K562 (cell line): ENCODE results near the gene ZNF318. TPM values are rescaled to one million over a fixed set of nuclear protein-coding genes. Genes with fewer than 3 reads are reported as not detected.

Source experiments
- ATAC-seq: fragments of 200-7000 bp; cut with Tn5 transposase; 3 replicates; pipeline ENCODE4 v1.9.1; 2020; ENCODE audit warnings: moderate library complexity
- BruUV-seq: library from RNA; stranded (reverse); fragments of 400-500 nt; replicated peaks from 2 replicates; lab custom pipeline; 2021; lab: Mats Ljungman, UMichigan
- CTCF ChIA-PET: fragments of 300-600 bp; formaldehyde crosslinking; extraction: SDS; loops from one replicate; lab custom pipeline; 2021; ENCODE audit warnings: low intra/inter-chr PET ratio; lab: Yijun Ruan, JAX
- POLR2A ChIA-PET: fragments of 300-600, 350-650 bp; sonication (Branson Sonifier 250); formaldehyde crosslinking; extraction: SDS; loops from one replicate; lab custom pipeline; 2021; ENCODE audit warnings: antibody characterized with exemption, inconsistent platforms; lab: Yijun Ruan, JAX
- DNase-seq, 4 experiments: peaks; one replicate each; pipeline versions ENCODE4 v3.0.0 to v3.0.0-alpha.2; 2011 to 2018; ENCODE audit warnings: low spot score in 3 of 4, mixed read lengths in 3 of 4; ENCODE audit errors: extremely low read depth in 1 of 4
- FAIRE-seq: peaks from 2 replicates; lab custom pipeline; 2011; peaks lifted over from hg19 to GRCh38; lab: Jason Lieb, UNC
- H2AFZ ChIP-seq: 2 replicates; pipeline ENCODE4 v1.6.0; 2011; ENCODE audit warnings: low read depth, low read length, control low read depth, inconsistent platforms
- H3K27ac ChIP-seq: fragments of 200-600 bp; 3 replicates; pipeline ENCODE4 v1.8.0; 2011; ENCODE audit warnings: low read depth, mild to moderate bottlenecking, control low read depth, inconsistent platforms, low read length, moderate library complexity, mixed read lengths; ENCODE audit errors: extremely low read depth
- H3K27me3 ChIP-seq, 2 experiments: fragments of 300-600 bp in 1 of 2; 2 replicates in 1 of 2; 3 replicates in 1 of 2; pipeline versions ENCODE4 v1.6.0 to v1.8.0; 2011; ENCODE audit warnings: inconsistent platforms in 2 of 2, low read length in 2 of 2, mild to moderate bottlenecking in 1 of 2, mixed read lengths in 1 of 2, moderate library complexity in 1 of 2; ENCODE audit not compliant: control insufficient read depth in 2 of 2, insufficient read depth in 2 of 2
- H3K36me3 ChIP-seq: fragments of 300-600 bp; 3 replicates; pipeline ENCODE4 v1.8.0; 2011; ENCODE audit warnings: mild to moderate bottlenecking, low read length, inconsistent platforms; ENCODE audit not compliant: control insufficient read depth, insufficient read depth
- H3K4me1 ChIP-seq, 2 experiments: fragments of 200-600 bp in 1 of 2; replicated peaks in 1 of 2; 2 replicates in 1 of 2; 3 replicates in 1 of 2; pipeline versions ENCODE4 v1.5.1 to v1.8.0; 2011; ENCODE audit warnings: inconsistent platforms in 2 of 2, low read length in 2 of 2, mild to moderate bottlenecking in 1 of 2, mixed read lengths in 1 of 2, moderate library complexity in 1 of 2; ENCODE audit not compliant: control insufficient read depth in 2 of 2, insufficient read depth in 2 of 2
- H3K4me2 ChIP-seq: 2 replicates; pipeline ENCODE4 v1.6.1; 2011; ENCODE audit warnings: low read length, control low read depth, inconsistent platforms, mixed read lengths; ENCODE audit not compliant: insufficient read depth
- H3K4me3 ChIP-seq: fragments of 200-600 bp; sonication (generic), shearing (Covaris generic); 2 replicates; pipeline ENCODE4 v1.5.1; 2016; ENCODE audit warnings: control low read depth, inconsistent platforms
- H3K79me2 ChIP-seq: fragments of 200-600 bp; 3 replicates; pipeline ENCODE4 v1.8.0; 2011; ENCODE audit warnings: low read length, inconsistent platforms; ENCODE audit not compliant: control insufficient read depth, insufficient read depth
- H3K9ac ChIP-seq, 2 experiments: 2 replicates each; pipeline versions ENCODE4 v1.6.0 to v1.6.1; 2011; ENCODE audit warnings: low read depth in 2 of 2, low read length in 2 of 2, control low read depth in 1 of 2, inconsistent platforms in 1 of 2, mild to moderate bottlenecking in 1 of 2, mixed read lengths in 1 of 2; ENCODE audit not compliant: insufficient read depth in 1 of 2
- H3K9me1 ChIP-seq: one replicate; pipeline ENCODE4 v1.6.0; 2011; ENCODE audit warnings: inconsistent platforms, mild to moderate bottlenecking, low read length, moderate library complexity; ENCODE audit not compliant: control insufficient read depth, insufficient read depth
- H3K9me3 ChIP-seq: replicated peaks from 2 replicates; pipeline ENCODE4 v1.5.1; 2011; ENCODE audit warnings: low read depth, low read length, inconsistent platforms; ENCODE audit not compliant: control insufficient read depth, insufficient read depth
- H4K20me1 ChIP-seq: replicated peaks from 2 replicates; pipeline ENCODE4 v1.6.1; 2011; ENCODE audit warnings: low read length, inconsistent platforms, mixed read lengths; ENCODE audit not compliant: control insufficient read depth, insufficient read depth
- CBX1 ChIP-seq: sonication (generic); IDR thresholded peaks from 2 replicates; pipeline ENCODE4 v1.6.1; 2016; ENCODE audit warnings: antibody characterized with exemption, low read depth, mild to moderate bottlenecking
- CEBPG ChIP-seq, 3 experiments: fragments of 200-800 bp in 1 of 3; sonication (Bioruptor generic) in 1 of 3; sonication (generic) in 1 of 3; formaldehyde crosslinking in 1 of 3; IDR thresholded peaks in 2 of 3; conservative IDR thresholded peaks in 1 of 3; 2 replicates each; pipeline versions ENCODE4 v1.6.1 to v1.8.0; 2016 to 2022; ENCODE audit warnings: missing compliant biosample characterization in 2 of 3, missing genetic modification characterization in 2 of 3, mild to moderate bottlenecking in 1 of 3, missing genetic modification reagents in 1 of 3
- FUS ChIP-seq: fragments of 200-400 bp; formaldehyde crosslinking; optimal IDR thresholded peaks from 2 replicates; pipeline ENCODE3; 2017; ENCODE audit warnings: low read depth, low read length
- JUND ChIP-seq, 2 experiments: IDR thresholded peaks; 2 replicates in 1 of 2; 3 replicates in 1 of 2; pipeline ENCODE4 v1.6.1; 2011; ENCODE audit warnings: borderline replicate concordance in 2 of 2, low read depth in 2 of 2, low read length in 2 of 2, improper control_type of control experiment in 1 of 2, missing biosample characterization in 1 of 2, missing genetic modification characterization in 1 of 2, missing genetic modification reagents in 1 of 2
- MCM3 ChIP-seq: fragments of 450-650 bp; IDR thresholded peaks from 2 replicates; pipeline ENCODE4 v1.6.1; 2016
- NFE2 ChIP-seq: IDR thresholded peaks from 2 replicates; pipeline ENCODE4 v1.6.1; 2014; ENCODE audit warnings: antibody characterized with exemption, low read depth
- NR3C1 ChIP-seq: sonication (generic); formaldehyde crosslinking; IDR thresholded peaks from 2 replicates; pipeline ENCODE4 v1.8.1; 2022; ENCODE audit warnings: missing genetic modification reagents
- PURB ChIP-seq: sonication (generic); formaldehyde crosslinking; IDR thresholded peaks from 2 replicates; pipeline ENCODE4 v1.9.0; 2021; ENCODE audit warnings: low read depth, mild to moderate bottlenecking, missing genetic modification reagents
- RAD21 ChIP-seq, 2 experiments: fragments of 250-450 bp in 1 of 2; fragments of 450-650 bp in 1 of 2; sonication (Bioruptor Pico) in 1 of 2; formaldehyde crosslinking in 1 of 2; IDR thresholded peaks in 1 of 2; conservative IDR thresholded peaks in 1 of 2; 2 replicates each; pipeline versions ENCODE4 v1.4.0 to v1.8.0; 2020 to 2022; ENCODE audit warnings: mild to moderate bottlenecking in 2 of 2, moderate library complexity in 1 of 2
- RBFOX2 ChIP-seq: fragments of 200-400 bp; formaldehyde crosslinking; IDR thresholded peaks from 2 replicates; pipeline ENCODE4 v1.6.1; 2017; ENCODE audit warnings: low read depth, mild to moderate bottlenecking, low read length, moderate library complexity
- SLC30A9 ChIP-seq: fragments of 250-450 bp; sonication (Bioruptor Pico); IDR thresholded peaks from 2 replicates; pipeline ENCODE4 v1.8.0; 2022; ENCODE audit warnings: mild to moderate bottlenecking, moderate library complexity
- ZBTB7A ChIP-seq: IDR thresholded peaks from 2 replicates; pipeline ENCODE4 v1.6.1; 2011; ENCODE audit warnings: low read depth, mild to moderate bottlenecking, low read length, moderate library complexity, borderline replicate concordance; ENCODE audit not compliant: control insufficient read depth
- ZNF253 ChIP-seq: fragments of 250-450 bp; sonication (Bioruptor Pico); conservative IDR thresholded peaks from 2 replicates; pipeline ENCODE4 v1.6.1; 2021; ENCODE audit warnings: mild to moderate bottlenecking
- ZNF263 ChIP-seq: sonication (generic); formaldehyde crosslinking; IDR thresholded peaks from 2 replicates; pipeline ENCODE4 v1.8.0; 2022; ENCODE audit warnings: mild to moderate bottlenecking, missing genetic modification reagents, borderline replicate concordance
- ZNF316 ChIP-seq: fragments of 450-650 bp; IDR thresholded peaks from 2 replicates; pipeline ENCODE4 v1.6.1; 2016
- ZNF717 ChIP-seq: fragments of 250-450 bp; sonication (Bioruptor Pico); IDR thresholded peaks from 2 replicates; pipeline ENCODE4 v1.5.0; 2021
- WGBS: fragments of 100-300 bp; shearing (Covaris generic); methylation state at CpG from one replicate; pipeline ENCODE4 v1.1.6; 2016; ENCODE audit warnings: low coverage, mixed read lengths; ENCODE audit not compliant: insufficient coverage; ENCODE audit errors: missing lambda C conversion rate; 5-methylcytosine and 5-hydroxymethylcytosine counted together
- in situ Hi-C: fragments of 300-500 bp; cut with MboI; formaldehyde crosslinking; loops from 4 replicates; pipeline ENCODE4 v1.15.0; 2018; ENCODE audit warnings: inconsistent platforms, mixed read lengths
- intact Hi-C: fragments of 100-400 bp; cut with micrococcal nuclease; formaldehyde crosslinking; loops from 2 replicates; pipeline ENCODE4 v1.14.2; 2022
- polyA plus RNA-seq, 8 experiments: library from polyadenylated mRNA; depleted of rRNA in 4 of 8; stranded (reverse) in 5 of 8; unstranded in 3 of 8; fragments of >200 nt; fragmentation: Nextera tagmentation in 2 of 8; fragmentation: Illumina TruSeq in 1 of 8; extraction: Ambion mirVana in 2 of 8; extraction: Trizol in 1 of 8; gene quantifications; 2 replicates each; pipeline versions ENCODE4 v1.2.1 to v1.2.3, GENCODE V29; 2011 to 2014; ENCODE audit warnings: inconsistent platforms in 1 of 8, missing spikeins in 1 of 8
- total RNA-seq, 7 experiments: library from RNA; depleted of rRNA in 6 of 7; stranded (reverse); fragments of >200 nt in 6 of 7; fragmentation: Illumina TruSeq in 2 of 7; extraction: Trizol in 2 of 7; gene quantifications; 2 replicates each; pipeline versions ENCODE4 v1.2.1 to v1.2.3, GENCODE V29; 2011 to 2021; ENCODE audit warnings: low replicate concordance in 1 of 7
- TF ChIP-seq, protein P1 (sequence below): sonication (generic); formaldehyde crosslinking; IDR thresholded peaks from 2 replicates; pipeline ENCODE4 v1.8.0; 2022; ENCODE audit warnings: mild to moderate bottlenecking, missing genetic modification reagents
- TF ChIP-seq, protein P2 (sequence below): fragments of 250-450 bp; sonication (Bioruptor Pico); IDR thresholded peaks from 2 replicates; pipeline ENCODE4 v1.8.0; 2022; ENCODE audit warnings: inconsistent platforms
- TF ChIP-seq, protein P3 (sequence below): fragments of 250-450 bp; sonication (Bioruptor Pico); IDR thresholded peaks from 2 replicates; pipeline ENCODE4 v1.5.1; 2021; ENCODE audit warnings: mild to moderate bottlenecking

The ZNF318 gene
- total and polyA plus RNA-seq, 9 of the 15 experiments (the other 6 are each of a cell fraction or from before 2014, with no cell fraction given), result 3.2 to 19.0 (median 9.2) TPM

DNA sequence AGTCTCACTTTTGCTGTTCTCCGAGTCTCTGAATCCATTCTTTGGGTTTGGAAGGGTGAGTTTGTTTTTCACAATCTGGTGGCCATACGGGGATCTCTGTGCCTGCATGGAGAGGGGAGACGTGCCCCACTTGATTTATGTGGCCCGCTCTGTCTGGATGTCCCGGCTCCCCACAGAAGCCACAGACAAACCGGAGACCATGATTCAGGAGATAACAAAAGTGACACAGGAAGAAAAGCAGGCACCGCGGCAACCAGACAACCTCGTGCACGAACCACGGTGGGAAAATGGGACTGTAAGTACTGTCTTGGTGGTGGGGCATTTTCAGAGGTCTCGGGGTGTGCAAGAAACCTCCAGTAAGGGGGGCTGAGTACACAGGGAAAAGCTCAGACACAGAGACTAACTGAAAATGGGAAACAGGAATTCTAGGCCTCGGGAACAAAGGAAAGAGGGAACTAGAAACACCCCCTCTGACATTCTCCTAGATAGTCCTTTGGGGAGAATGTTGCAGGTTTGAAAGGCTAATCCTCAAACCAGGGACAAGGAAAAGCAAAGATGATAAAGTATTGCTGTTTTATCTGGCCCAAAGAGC is 22.1 kb upstream of the ZNF318 start:
- CTCF ChIA-PET, result no interaction called here
- Histone ChIP-seq H3K4me3 (no peak overlapping the region), H3K4me2 (peak overlapping the region; percentile 55), H3K36me3 (no peaks in the 10 kb centered on the region), H3K4me1 (peaks cover 12 to 28% of the 10 kb centered on the region in 2 experiments), H3K9ac (peak overlapping the region in 1 of 2 experiments; percentile 76; a peak in 1 of 4 replicates), H3K27ac (no peak overlapping the region), H3K9me3 (no peaks in the 10 kb centered on the region), H2AFZ (peak overlapping the region; percentile 52), H3K9me1 (no peaks in the 10 kb centered on the region), H3K27me3 (peaks cover 2 to 12% of the 10 kb centered on the region in 2 experiments; a peak in 4 of 5 replicates), H3K79me2 (no peaks in the 10 kb centered on the region), H4K20me1 (no peaks in the 10 kb centered on the region)
- POLR2A ChIA-PET, result interaction anchor here (1.0 to 3.0 kb wide), 6 partner anchors 7 to 507 kb away, joined by 3 to 18 read pairs (median 9); no protein-coding TSS in a partner anchor
- BruUV-seq, result no TSS peak
- DNase-seq (peak in 3 of 4 experiments; percentile 27 to 69 (median 56)), FAIRE-seq (peak; percentile 57), ATAC-seq (peak; percentile 70)
- in situ Hi-C loops, result no loop called here
- intact Hi-C loops, result no loop called here
- 11% methylated on average over 13 of the region's 13 CpGs for WGBS
- no peak for TF ChIP-seq ZNF253
- TF ChIP-seq, protein P1, sequence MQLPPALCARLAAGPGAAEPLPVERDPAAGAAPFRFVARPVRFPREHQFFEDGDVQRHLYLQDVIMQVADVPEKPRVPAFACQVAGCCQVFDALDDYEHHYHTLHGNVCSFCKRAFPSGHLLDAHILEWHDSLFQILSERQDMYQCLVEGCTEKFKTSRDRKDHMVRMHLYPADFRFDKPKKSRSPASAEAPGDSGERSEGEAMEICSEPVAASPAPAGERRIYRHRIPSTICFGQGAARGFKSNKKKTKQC (CRISPR knock-in tag), result no peak
- no peak for TF ChIP-seq PURB (CRISPR knock-in tag)
- TF ChIP-seq, protein P2, sequence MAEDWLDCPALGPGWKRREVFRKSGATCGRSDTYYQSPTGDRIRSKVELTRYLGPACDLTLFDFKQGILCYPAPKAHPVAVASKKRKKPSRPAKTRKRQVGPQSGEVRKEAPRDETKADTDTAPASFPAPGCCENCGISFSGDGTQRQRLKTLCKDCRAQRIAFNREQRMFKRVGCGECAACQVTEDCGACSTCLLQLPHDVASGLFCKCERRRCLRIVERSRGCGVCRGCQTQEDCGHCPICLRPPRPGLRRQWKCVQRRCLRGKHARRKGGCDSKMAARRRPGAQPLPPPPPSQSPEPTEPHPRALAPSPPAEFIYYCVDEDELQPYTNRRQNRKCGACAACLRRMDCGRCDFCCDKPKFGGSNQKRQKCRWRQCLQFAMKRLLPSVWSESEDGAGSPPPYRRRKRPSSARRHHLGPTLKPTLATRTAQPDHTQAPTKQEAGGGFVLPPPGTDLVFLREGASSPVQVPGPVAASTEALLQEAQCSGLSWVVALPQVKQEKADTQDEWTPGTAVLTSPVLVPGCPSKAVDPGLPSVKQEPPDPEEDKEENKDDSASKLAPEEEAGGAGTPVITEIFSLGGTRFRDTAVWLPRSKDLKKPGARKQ, result no peak
- no peak for TF ChIP-seq ZNF316
- no peak for TF ChIP-seq CEBPG (CRISPR knock-in tag; IDR thresholded peaks at IDR 0.05)
- TF ChIP-seq CEBPG (tag; conservative IDR thresholded peaks at IDR 0.05 in 1 of 2, IDR thresholded peaks at IDR 0.05 in 1 of 2), result no peak
- TF ChIP-seq ZNF717, result no peak
- no peak for TF ChIP-seq ZBTB7A
- TF ChIP-seq ZNF263 (CRISPR knock-in tag), result no peak
- TF ChIP-seq JUND (IDR thresholded peaks at IDR 0.05; ENCODE audit: borderline replicate concordance, low read depth, low read length), result peak; percentile 48; the same call in 1 of the 2 replicates
- peak; percentile 33; the same call in 1 of the 3 replicates for TF ChIP-seq JUND (tag; IDR thresholded peaks at IDR 0.05; ENCODE audit: borderline replicate concordance, low read depth, low read length)
- no peak for TF ChIP-seq NR3C1
- TF ChIP-seq FUS, result no peak
- TF ChIP-seq NFE2, result peak; percentile 49
- TF ChIP-seq, protein P3, sequence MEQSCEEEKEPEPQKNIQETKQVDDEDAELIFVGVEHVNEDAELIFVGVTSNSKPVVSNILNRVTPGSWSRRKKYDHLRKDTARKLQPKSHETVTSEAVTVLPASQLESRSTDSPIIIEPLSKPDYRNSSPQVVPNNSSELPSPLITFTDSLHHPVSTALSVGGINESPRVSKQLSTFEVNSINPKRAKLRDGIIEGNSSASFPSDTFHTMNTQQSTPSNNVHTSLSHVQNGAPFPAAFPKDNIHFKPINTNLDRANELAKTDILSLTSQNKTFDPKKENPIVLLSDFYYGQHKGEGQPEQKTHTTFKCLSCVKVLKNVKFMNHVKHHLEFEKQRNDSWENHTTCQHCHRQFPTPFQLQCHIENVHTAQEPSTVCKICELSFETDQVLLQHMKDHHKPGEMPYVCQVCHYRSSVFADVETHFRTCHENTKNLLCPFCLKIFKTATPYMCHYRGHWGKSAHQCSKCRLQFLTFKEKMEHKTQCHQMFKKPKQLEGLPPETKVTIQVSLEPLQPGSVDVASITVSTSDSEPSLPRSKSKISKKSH (CRISPR knock-in tag), result no peak
- no peak for TF ChIP-seq MCM3
- TF ChIP-seq SLC30A9 (CRISPR knock-in tag), result no peak
- TF ChIP-seq CBX1, result no peak
- TF ChIP-seq RAD21 (CRISPR knock-in tag; conservative IDR thresholded peaks at IDR 0.05 in 1 of 2, IDR thresholded peaks at IDR 0.05 in 1 of 2), result no peak; a peak in 1 of 4 replicates
- TF ChIP-seq RBFOX2, result no peak
